ENCODE measurements around the gene TTC33.

TTC33 gene

DNA sequence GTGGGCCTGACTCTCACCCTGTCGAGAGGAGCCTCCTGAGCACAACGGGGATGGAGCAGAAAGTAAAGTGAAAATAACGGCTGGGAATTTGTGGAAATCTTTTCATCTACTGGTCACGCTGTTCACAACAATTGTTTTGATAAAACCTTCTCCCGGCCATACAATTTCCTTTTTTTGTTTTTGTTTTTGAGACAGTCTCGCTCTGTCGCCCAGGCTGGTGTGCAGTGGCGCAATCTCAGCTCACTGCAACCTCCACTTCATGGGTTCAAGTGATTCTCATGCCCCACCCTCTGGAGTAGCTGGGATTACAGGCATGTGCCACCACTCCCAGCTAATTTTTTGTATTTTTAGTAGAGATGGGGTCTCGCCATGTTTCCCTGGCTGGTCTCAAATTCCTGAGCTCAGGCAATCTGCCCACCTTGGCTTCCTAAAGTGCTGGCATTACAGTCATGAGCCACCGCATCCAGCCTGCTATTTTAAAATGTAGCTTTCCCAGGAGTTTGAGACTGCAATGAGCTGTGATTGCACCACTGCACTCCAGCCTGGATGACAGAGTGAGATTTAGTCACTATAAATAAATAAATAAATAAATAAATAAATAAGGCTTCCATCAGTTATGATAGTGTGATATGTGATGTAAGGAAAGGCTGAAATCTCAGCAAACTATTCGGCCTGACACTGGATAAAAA is 149.5 kb downstream of the TTC33 start:
- DNase-seq (ENCODE audit: low read depth): no peak
- no peak overlapping the region for H3K4me3 ChIP-seq (ENCODE audit: low read depth, low read length)
- in situ Hi-C loops (cut with HindIII; ENCODE audit: low sequenced_read_pairs): no loop called here
- TF ChIP-seq CTCF (IDR thresholded peaks at IDR 0.05; ENCODE audit: low read depth, low read length, missing control alignments): no peak

DNA sequence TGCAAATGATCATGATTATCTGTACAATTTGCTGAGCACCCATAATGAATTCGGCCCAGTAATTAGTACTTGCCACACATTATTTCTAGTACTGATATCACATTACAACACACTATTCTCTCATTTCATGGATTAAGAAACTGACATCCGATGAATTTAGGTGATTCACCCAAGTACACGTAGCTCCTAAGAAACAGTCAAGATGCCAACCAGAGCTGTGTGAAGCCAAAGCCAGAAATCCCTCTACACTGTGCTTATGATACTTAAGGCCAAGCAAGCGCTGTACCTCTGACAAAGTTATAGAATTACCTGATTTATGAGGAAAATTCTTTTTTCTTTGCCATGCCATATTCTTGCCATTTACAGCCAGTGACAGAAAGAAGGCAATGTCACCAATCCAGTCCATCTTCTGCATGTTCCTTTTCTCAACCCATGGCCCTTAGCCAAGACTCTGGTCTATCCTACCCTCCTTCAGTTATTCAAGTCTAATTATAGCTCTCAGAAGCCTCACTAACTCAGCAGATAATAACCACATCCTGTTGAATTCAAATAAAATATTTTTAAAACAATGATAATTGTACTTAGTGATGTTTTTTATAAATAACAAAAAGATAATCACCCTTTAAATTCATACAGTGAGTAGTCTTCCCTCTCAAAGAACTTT is 150.3 kb downstream of the TTC33 start:
- no peak overlapping the region for H3K4me3 ChIP-seq (ENCODE audit: low read depth, low read length)
- TF ChIP-seq CTCF (IDR thresholded peaks at IDR 0.05; ENCODE audit: low read depth, low read length, missing control alignments): no peak
- in situ Hi-C loops (cut with HindIII; ENCODE audit: low sequenced_read_pairs): no loop called here
- peak; percentile 3 for DNase-seq (ENCODE audit: low read depth)

GRCh38 chr5:40603378-40603777 is 152.4 kb downstream of the TTC33 start:
- in situ Hi-C loops (cut with HindIII; ENCODE audit: low sequenced_read_pairs): no loop called here
- DNase-seq (ENCODE audit: low read depth): peak; percentile 85
- TF ChIP-seq CTCF (IDR thresholded peaks at IDR 0.05; ENCODE audit: low read depth, low read length, missing control alignments): no peak
- H3K4me3 ChIP-seq (ENCODE audit: low read depth, low read length): no peak overlapping the region

- in situ Hi-C loops (cut with HindIII; ENCODE audit: low sequenced_read_pairs): no loop called here
- DNase-seq (ENCODE audit: low read depth): no peak
- H3K4me3 ChIP-seq (ENCODE audit: low read depth, low read length): no peak overlapping the region
- TF ChIP-seq CTCF (IDR thresholded peaks at IDR 0.05; ENCODE audit: low read depth, low read length, missing control alignments): no peak
Measured at GRCh38 chr5:40601198-40601868, 154.4 kb downstream of the TTC33 start.

DNA sequence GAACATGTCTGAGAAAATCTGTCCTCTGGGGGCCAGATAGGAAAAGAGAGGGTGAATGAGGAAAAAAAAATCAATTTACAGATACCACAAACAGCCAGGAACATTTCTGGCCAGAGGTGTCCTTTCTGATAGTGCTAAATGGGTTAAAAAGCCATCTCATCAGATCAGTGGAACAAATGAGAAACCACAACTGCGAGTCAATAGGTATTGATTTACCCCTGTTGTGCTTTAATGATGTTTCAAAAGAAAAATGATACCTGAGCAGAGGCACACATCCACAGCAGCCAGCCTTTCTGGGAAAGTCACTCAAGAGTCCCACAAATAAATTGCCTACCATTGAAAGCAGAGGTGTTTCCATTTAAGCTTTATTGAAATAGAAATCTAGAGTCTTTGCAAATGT is 155.4 kb downstream of the TTC33 start:
- no peak for TF ChIP-seq CTCF (IDR thresholded peaks at IDR 0.05; ENCODE audit: low read depth, low read length, missing control alignments)
- DNase-seq (ENCODE audit: low read depth): no peak
- H3K4me3 ChIP-seq (ENCODE audit: low read depth, low read length): no peak overlapping the region
- in situ Hi-C loops (cut with HindIII; ENCODE audit: low sequenced_read_pairs): no loop called here

DNA sequence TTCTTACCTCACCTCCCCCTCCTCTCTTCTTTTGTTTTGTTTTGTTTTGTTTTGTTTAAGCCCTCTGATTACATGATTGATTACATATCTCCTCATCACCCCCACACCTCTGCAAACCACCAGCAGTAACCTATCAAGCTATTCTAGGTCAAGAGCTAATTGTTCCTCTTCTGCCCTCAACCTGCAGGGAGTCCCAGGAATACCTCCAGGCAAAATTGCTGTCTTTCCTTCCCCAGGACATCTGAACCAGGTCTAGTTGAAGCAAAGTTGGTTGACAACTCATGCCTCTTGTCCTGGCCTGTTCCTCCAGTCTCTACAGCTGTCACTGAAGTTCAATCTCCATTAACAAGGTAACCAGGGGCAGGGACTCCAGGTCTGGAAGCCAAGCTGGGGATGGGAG is 156.1 kb downstream of the TTC33 start:
- no peak for TF ChIP-seq CTCF (IDR thresholded peaks at IDR 0.05; ENCODE audit: low read depth, low read length, missing control alignments)
- H3K4me3 ChIP-seq (ENCODE audit: low read depth, low read length): no peak overlapping the region
- in situ Hi-C loops (cut with HindIII; ENCODE audit: low sequenced_read_pairs): no loop called here
- no peak for DNase-seq (ENCODE audit: low read depth)
